HepG2 (cell line): ENCODE data around the gene GRIK2. TPM values are rescaled to one million over a fixed set of nuclear protein-coding genes. Genes with fewer than 3 reads are reported as not detected.

Source experiments
- ATAC-seq: fragments of 200-7000 bp; cut with Tn5 transposase; 3 replicates; pipeline ENCODE4 v1.9.1; 2020; ENCODE audit warnings: mild to moderate bottlenecking, moderate library complexity
- BruUV-seq: library from RNA; stranded (reverse); fragments of 400-500 nt; replicated peaks from 2 replicates; lab custom pipeline; 2021; lab: Mats Ljungman, UMichigan
- CTCF ChIA-PET: fragments of 300-600 bp; formaldehyde crosslinking; extraction: SDS; loops from one replicate; lab custom pipeline; 2021; ENCODE audit warnings: low total read pairs, inconsistent platforms, low intra/inter-chr PET ratio; lab: Yijun Ruan, JAX
- POLR2A ChIA-PET: fragments of 350-600 bp; sonication (Branson Sonifier 250); formaldehyde crosslinking; loops from one replicate; lab custom pipeline; 2020; ENCODE audit warnings: antibody characterized with exemption, inconsistent platforms; lab: Yijun Ruan, JAX
- DNase-seq: peaks from one replicate; pipeline ENCODE4 v3.0.0-alpha.2; 2015; ENCODE audit warnings: low spot score
- FAIRE-seq: peaks from 3 replicates; lab custom pipeline; 2011; peaks lifted over from hg19 to GRCh38; lab: Jason Lieb, UNC
- H2AFZ ChIP-seq: one replicate; pipeline ENCODE4 v1.6.1; 2011; ENCODE audit warnings: low read length, inconsistent platforms
- H3K27ac ChIP-seq: fragments of 300-600 bp; 3 replicates; pipeline ENCODE4 v1.8.0; 2011; ENCODE audit warnings: mixed run types, mild to moderate bottlenecking, mixed read lengths, low read length, inconsistent platforms; ENCODE audit not compliant: insufficient read depth; ENCODE audit errors: extremely low read length
- H3K27me3 ChIP-seq, 2 experiments: fragments of 200-600 bp in 1 of 2; 2 replicates in 1 of 2; 3 replicates in 1 of 2; pipeline versions ENCODE4 v1.6.0 to v1.8.0; 2011; ENCODE audit warnings: low read length in 2 of 2, mild to moderate bottlenecking in 2 of 2, moderate library complexity in 2 of 2, inconsistent platforms in 1 of 2; ENCODE audit not compliant: insufficient read depth in 2 of 2, control insufficient read depth in 1 of 2
- H3K36me3 ChIP-seq, 2 experiments: fragments of 200-600 bp in 1 of 2; replicated peaks in 1 of 2; 2 replicates in 1 of 2; 3 replicates in 1 of 2; pipeline versions ENCODE4 v1.5.1 to v1.8.0; 2011; ENCODE audit warnings: low read length in 2 of 2, inconsistent platforms in 1 of 2; ENCODE audit not compliant: insufficient read depth in 2 of 2, control insufficient read depth in 1 of 2
- H3K4me1 ChIP-seq: 2 replicates; pipeline ENCODE4 v1.5.1; 2012; ENCODE audit warnings: low read length, inconsistent platforms; ENCODE audit not compliant: insufficient read depth
- H3K4me2 ChIP-seq: 2 replicates; pipeline ENCODE4 v1.6.0; 2011; ENCODE audit warnings: low read depth, low read length, inconsistent platforms
- H3K4me3 ChIP-seq, 3 experiments: fragments of 200-600 bp in 1 of 3; sonication (generic), shearing (Covaris generic) in 1 of 3; replicated peaks in 1 of 3; 2 replicates each; pipeline ENCODE4 v1.5.1; 2011 to 2016; ENCODE audit warnings: low read length in 3 of 3, inconsistent platforms in 2 of 3, low read depth in 2 of 3, mild to moderate bottlenecking in 2 of 3, control low read depth in 1 of 3, mixed read lengths in 1 of 3; ENCODE audit not compliant: insufficient read depth in 1 of 3
- H3K79me2 ChIP-seq: one replicate; pipeline ENCODE4 v1.6.1; 2011; ENCODE audit warnings: low read length, inconsistent platforms; ENCODE audit not compliant: insufficient read depth
- H3K9ac ChIP-seq: 2 replicates; pipeline ENCODE4 v1.6.0; 2011; ENCODE audit warnings: mild to moderate bottlenecking, low read depth, low read length, inconsistent platforms; ENCODE audit not compliant: insufficient read depth
- H3K9me3 ChIP-seq: 2 replicates; pipeline ENCODE4 v1.5.1; 2012; ENCODE audit warnings: mild to moderate bottlenecking, low read length
- H4K20me1 ChIP-seq: 2 replicates; pipeline ENCODE4 v1.6.0; 2011; ENCODE audit warnings: inconsistent platforms, mild to moderate bottlenecking, low read length, moderate library complexity; ENCODE audit not compliant: insufficient read depth
- ASH2L ChIP-seq: fragments of 300-600, 200-600 bp; sonication (generic); IDR thresholded peaks from 2 replicates; pipeline ENCODE4 v1.7.0; 2017; ENCODE audit warnings: low read depth, mild to moderate bottlenecking, moderate library complexity, mixed read lengths, low read length; ENCODE audit not compliant: insufficient read length
- ATAD3A ChIP-seq: sonication (generic); formaldehyde crosslinking; IDR thresholded peaks from 2 replicates; pipeline ENCODE4 v1.4.0; 2020; ENCODE audit warnings: missing genetic modification reagents
- ATF1 ChIP-seq: IDR thresholded peaks from 2 replicates; pipeline ENCODE4 v1.6.1; 2016; ENCODE audit warnings: mild to moderate bottlenecking, control low read depth
- FLYWCH1 ChIP-seq: sonication (generic); formaldehyde crosslinking; IDR thresholded peaks from 2 replicates; pipeline ENCODE4 v1.8.1; 2023; ENCODE audit warnings: mild to moderate bottlenecking, missing genetic modification reagents
- GATAD2A ChIP-seq: IDR thresholded peaks from 2 replicates; pipeline ENCODE4 v1.6.1; 2016
- SNRNP70 ChIP-seq: fragments of 200-400 bp; formaldehyde crosslinking; IDR thresholded peaks from 2 replicates; pipeline ENCODE4 v1.6.1; 2017; ENCODE audit warnings: mild to moderate bottlenecking, low read depth, low read length, moderate library complexity
- SSRP1 ChIP-seq: IDR thresholded peaks from 2 replicates; pipeline ENCODE4 v1.6.1; 2016; ENCODE audit warnings: control low read depth
- TP53 ChIP-seq: sonication (generic); formaldehyde crosslinking; conservative IDR thresholded peaks from 2 replicates; pipeline ENCODE4 v1.4.0; 2020; ENCODE audit warnings: missing genetic modification reagents
- ZNF292 ChIP-seq: sonication (generic); formaldehyde crosslinking; IDR thresholded peaks from 2 replicates; pipeline ENCODE4 v1.8.1; 2022; ENCODE audit warnings: mild to moderate bottlenecking, low read depth, missing genetic modification reagents, borderline replicate concordance
- ZNF552 ChIP-seq: sonication (generic); formaldehyde crosslinking; IDR thresholded peaks from 2 replicates; pipeline ENCODE4 v1.9.0; 2022; ENCODE audit warnings: missing genetic modification reagents, mild to moderate bottlenecking, borderline replicate concordance
- WGBS: methylation state at CpG from one replicate; pipeline ENCODE4 v1.1.6; 2017; ENCODE audit warnings: low lambda C conversion rate; 5-methylcytosine and 5-hydroxymethylcytosine counted together
- in situ Hi-C: cut with HindIII; loops from 2 replicates; pipeline ENCODE4 v1.10.0; 2017; ENCODE audit warnings: low pct_unique_long_range_greater_than_20kb; ENCODE audit not compliant: extremely low pct_ligation_motif_present
- intact Hi-C: fragments of 100-400 bp; cut with micrococcal nuclease; formaldehyde crosslinking; loops from one replicate; pipeline ENCODE4 v1.10.0; 2022; ENCODE audit not compliant: unreplicated experiment
- polyA plus RNA-seq, 8 experiments: library from polyadenylated mRNA; depleted of rRNA in 3 of 8; stranded (reverse) in 7 of 8; unstranded in 1 of 8; fragments of >200 nt; fragmentation: Illumina TruSeq in 4 of 8; extraction: Trizol in 4 of 8; gene quantifications; 2 replicates each; pipeline versions ENCODE4 v1.2.1 to v1.2.3, GENCODE V29; 2011 to 2016; ENCODE audit warnings: low read depth in 4 of 8, missing spikeins in 1 of 8, mixed read lengths in 1 of 8; ENCODE audit not compliant: insufficient read depth in 1 of 8
- total RNA-seq, 5 experiments: library from RNA; depleted of rRNA; stranded (reverse); fragments of >200 nt; fragmentation: Illumina TruSeq; extraction: Trizol; gene quantifications; 2 replicates each; pipeline ENCODE4 v1.2.3, GENCODE V29; 2016; ENCODE audit warnings: low read depth in 1 of 5
- TF ChIP-seq, protein P1 (sequence below): IDR thresholded peaks from 2 replicates; pipeline ENCODE4 v1.6.1; 2016; ENCODE audit warnings: low read depth, missing genetic modification reagents, missing compliant biosample characterization

Gene GRIK2
- total and polyA plus RNA-seq, 2 of the 13 experiments (the other 11 are each of a cell fraction or from before 2014, with no cell fraction given): not detected

DNA sequence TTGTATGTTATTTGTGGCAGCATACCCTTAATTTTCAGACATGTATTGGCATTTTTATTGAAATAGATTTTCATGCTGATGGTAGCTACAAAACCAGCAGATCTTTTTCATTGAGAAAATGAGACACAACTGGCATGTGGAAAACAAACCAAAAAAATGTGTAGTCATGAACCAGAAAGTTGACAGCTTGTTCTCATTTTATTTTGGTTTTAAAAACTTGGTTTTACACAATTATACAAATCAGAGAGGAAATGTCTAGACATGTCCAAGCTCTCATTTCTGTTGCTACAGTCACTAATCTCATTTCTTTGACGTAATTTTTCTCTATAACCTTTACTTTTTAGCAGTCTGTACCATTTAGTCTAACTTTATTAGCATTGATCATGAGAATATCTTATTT, 85.4 kb downstream of the GRIK2 start:
- FAIRE-seq: no peak
- DNase-seq: no peak
- in situ Hi-C loops (no loop called here), intact Hi-C loops (no loop called here)
- CTCF ChIA-PET: no interaction called here
- no peaks in the 10 kb centered on the region for H3K4me1 ChIP-seq
- no peak overlapping the region for H3K4me2 ChIP-seq
- WGBS: 2% methylated on average over 1 of the region's 1 CpG
- POLR2A ChIA-PET: no interaction called here
- H3K79me2 ChIP-seq: no peaks in the 10 kb centered on the region
- no peaks in the 10 kb centered on the region for H3K36me3 ChIP-seq
- H3K27ac ChIP-seq: no peak overlapping the region
- no peaks in the 10 kb centered on the region for H4K20me1 ChIP-seq
- BruUV-seq: no TSS peak
- no peak overlapping the region for H3K9ac ChIP-seq
- no peak for TF ChIP-seq SNRNP70
- TF ChIP-seq GATAD2A (CRISPR knock-in tag): no peak
- TF ChIP-seq ATAD3A (CRISPR knock-in tag): no peak
- TF ChIP-seq TP53 (CRISPR knock-in tag): no peak
- no peak for TF ChIP-seq ATF1 (CRISPR knock-in tag)
- TF ChIP-seq ZNF552 (CRISPR knock-in tag): no peak
- no peak for TF ChIP-seq FLYWCH1 (CRISPR knock-in tag)
- H3K27me3 ChIP-seq: no peaks in the 10 kb centered on the region
- H2AFZ ChIP-seq: no peak overlapping the region
- no peak for ATAC-seq
- no peaks in the 10 kb centered on the region for H3K9me3 ChIP-seq
- no peak overlapping the region for H3K4me3 ChIP-seq

DNA sequence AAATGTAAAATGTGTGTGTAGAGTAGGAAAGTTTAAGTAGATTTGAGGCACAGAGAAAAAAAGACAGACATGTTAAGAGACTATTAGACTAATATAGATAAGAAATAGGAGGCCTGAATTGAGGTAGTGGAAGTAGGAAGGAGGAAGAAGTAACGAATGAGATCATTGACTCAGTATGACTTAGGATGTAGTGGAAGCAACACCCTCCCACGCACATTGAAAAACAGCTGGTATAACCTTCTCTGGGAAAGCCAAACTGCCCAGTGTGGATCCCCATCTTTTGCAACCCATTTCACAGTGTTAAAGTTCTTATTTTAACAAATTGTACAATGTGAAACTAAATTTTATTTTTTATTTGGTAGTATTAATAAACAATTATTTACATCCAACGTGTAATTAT, 89.1 kb downstream of the GRIK2 start:
- Histone ChIP-seq H3K4me2 (no peak overlapping the region), H3K9me3 (no peaks in the 10 kb centered on the region), H3K27me3 (no peaks in the 10 kb centered on the region), H3K79me2 (no peaks in the 10 kb centered on the region), H3K36me3 (no peaks in the 10 kb centered on the region), H4K20me1 (no peaks in the 10 kb centered on the region), H3K9ac (no peak overlapping the region), H3K4me3 (no peak overlapping the region), H2AFZ (no peak overlapping the region), H3K4me1 (no peaks in the 10 kb centered on the region), H3K27ac (no peak overlapping the region)
- no TSS peak for BruUV-seq
- FAIRE-seq (no peak), ATAC-seq (no peak), DNase-seq (no peak)
- WGBS: 31% methylated on average over 3 of the region's 3 CpGs
- POLR2A ChIA-PET: no interaction called here
- intact Hi-C loops (loop anchor here (1.0 kb wide), 1 partner anchor 35 kb away; no protein-coding TSS in a partner anchor), in situ Hi-C loops (no loop called here)
- CTCF ChIA-PET: no interaction called here
- TF ChIP-seq ZNF292 (CRISPR knock-in tag) (no peak), SSRP1 (no peak), ASH2L (no peak)
- TF ChIP-seq, protein P1, sequence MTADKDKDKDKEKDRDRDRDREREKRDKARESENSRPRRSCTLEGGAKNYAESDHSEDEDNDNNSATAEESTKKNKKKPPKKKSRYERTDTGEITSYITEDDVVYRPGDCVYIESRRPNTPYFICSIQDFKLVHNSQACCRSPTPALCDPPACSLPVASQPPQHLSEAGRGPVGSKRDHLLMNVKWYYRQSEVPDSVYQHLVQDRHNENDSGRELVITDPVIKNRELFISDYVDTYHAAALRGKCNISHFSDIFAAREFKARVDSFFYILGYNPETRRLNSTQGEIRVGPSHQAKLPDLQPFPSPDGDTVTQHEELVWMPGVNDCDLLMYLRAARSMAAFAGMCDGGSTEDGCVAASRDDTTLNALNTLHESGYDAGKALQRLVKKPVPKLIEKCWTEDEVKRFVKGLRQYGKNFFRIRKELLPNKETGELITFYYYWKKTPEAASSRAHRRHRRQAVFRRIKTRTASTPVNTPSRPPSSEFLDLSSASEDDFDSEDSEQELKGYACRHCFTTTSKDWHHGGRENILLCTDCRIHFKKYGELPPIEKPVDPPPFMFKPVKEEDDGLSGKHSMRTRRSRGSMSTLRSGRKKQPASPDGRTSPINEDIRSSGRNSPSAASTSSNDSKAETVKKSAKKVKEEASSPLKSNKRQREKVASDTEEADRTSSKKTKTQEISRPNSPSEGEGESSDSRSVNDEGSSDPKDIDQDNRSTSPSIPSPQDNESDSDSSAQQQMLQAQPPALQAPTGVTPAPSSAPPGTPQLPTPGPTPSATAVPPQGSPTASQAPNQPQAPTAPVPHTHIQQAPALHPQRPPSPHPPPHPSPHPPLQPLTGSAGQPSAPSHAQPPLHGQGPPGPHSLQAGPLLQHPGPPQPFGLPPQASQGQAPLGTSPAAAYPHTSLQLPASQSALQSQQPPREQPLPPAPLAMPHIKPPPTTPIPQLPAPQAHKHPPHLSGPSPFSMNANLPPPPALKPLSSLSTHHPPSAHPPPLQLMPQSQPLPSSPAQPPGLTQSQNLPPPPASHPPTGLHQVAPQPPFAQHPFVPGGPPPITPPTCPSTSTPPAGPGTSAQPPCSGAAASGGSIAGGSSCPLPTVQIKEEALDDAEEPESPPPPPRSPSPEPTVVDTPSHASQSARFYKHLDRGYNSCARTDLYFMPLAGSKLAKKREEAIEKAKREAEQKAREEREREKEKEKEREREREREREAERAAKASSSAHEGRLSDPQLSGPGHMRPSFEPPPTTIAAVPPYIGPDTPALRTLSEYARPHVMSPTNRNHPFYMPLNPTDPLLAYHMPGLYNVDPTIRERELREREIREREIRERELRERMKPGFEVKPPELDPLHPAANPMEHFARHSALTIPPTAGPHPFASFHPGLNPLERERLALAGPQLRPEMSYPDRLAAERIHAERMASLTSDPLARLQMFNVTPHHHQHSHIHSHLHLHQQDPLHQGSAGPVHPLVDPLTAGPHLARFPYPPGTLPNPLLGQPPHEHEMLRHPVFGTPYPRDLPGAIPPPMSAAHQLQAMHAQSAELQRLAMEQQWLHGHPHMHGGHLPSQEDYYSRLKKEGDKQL (CRISPR knock-in tag): no peak
